Fibroblast of peridontal ligament (primary cell): ENCODE data around the gene MPP4.
A peak's percentile ranks its signal among the peaks of the same experiment; 100 is the strongest.

Experiments
- DNase-seq: peaks from one replicate; pipeline ENCODE4 v3.0.0-alpha.2; 2010; ENCODE audit errors: extremely low read depth

The MPP4 gene

GRCh38 chr2:201698588-201699226 is at the start of gene MPP4:
Gene MPP4 (minus strand): TSS chr2:201698644. CDS start chr2:201693954, 4,690 bp downstream.
- peak; percentile 52 for DNase-seq

GRCh38 chr2:201746551-201746950 is 48.1 kb upstream of the MPP4 start:
- no peak for DNase-seq

DNA sequence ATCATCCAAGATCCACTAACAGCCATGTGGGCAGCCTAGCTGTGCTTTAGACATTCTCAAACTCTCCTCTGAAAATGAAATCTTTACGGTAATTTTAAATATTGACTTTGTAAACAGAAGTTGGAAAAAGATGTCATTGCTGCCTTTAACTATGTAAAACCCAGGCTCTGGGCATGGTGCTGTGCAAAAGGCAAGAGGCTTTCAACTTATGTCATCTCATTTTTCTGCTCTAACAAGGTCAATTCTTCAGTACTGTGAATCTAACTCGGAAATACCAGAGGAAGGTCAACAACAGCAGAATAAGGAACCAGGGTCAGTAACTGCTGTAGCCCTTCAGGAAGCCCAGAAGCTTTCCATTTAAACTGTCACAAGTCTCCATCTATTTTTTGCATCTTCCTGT is 37.0 kb upstream of the MPP4 start:
- no peak for DNase-seq

GRCh38 chr2:201734111-201734510 is 35.7 kb upstream of the MPP4 start:
- DNase-seq: no peak

- DNase-seq: no peak
Measured at GRCh38 chr2:201733544-201733943, 35.1 kb upstream of the MPP4 start.

DNA sequence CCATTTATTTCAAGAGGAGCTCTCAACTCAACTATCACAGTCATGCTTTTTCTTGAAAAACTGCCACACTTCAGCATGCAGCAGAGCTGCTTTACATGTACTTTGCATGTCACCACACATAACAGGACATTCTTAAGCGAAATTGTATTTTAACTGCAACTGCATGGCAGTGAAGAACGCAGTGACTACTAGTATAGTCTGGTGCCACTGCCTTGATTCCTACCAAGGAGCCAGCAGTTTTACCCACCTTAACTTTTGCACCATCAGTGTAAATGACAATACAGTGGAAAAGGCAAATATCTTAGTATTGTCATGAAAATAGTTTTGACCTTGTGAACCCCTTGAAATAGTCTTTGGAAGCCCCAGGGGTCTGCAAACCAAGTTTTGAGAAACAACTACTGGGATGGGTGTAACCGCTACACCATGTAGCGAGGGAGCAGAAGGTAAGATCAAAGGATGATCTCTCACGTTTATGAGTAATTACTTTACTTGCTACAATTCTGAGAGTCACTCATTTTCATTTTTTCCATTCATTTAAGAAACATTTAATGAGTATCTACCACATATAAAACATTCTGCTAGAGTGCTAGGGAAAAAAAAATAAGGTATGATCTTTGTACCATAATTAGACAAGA is 32.3 kb upstream of the MPP4 start:
- DNase-seq: no peak

DNA sequence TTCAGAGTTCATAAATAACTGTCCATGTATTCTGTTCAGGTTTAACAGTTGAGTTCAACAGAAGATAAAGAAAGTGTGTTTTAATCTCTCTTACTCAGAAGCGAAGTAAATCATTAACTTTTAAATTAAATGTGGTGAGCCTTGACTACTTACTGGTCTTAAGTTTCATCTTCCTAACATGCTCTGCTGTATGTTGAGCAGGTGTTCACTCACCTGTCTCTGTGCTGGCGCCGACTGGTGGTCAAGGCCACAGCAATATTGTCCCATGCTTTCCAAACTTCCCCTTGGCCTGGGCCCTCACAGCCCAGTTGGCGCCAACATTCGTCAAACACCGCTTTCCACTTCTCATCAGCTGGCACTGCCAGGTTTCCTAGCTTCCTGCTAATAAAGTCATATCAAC is 17.0 kb upstream of the MPP4 start:
- no peak for DNase-seq

DNA sequence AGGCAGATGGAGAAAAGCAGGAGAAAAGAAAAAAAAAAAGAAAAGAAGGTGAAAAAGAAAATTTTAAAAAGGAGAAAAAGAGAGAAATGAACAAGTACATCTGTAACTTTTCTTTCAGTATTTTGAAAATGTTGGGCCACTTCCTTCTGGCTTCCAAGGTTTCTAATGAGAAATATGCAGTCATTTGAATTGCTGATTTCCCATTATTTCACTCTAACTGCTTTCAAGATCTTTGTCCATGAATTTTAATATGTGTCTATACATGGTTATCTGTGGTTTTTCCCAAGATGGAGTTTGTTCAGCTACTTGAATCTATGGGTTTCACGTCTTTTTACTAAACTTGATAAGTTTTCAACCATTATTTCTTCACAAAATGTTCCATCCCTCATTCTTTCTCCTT is 14.3 kb upstream of the MPP4 start:
- DNase-seq: no peak

DNA sequence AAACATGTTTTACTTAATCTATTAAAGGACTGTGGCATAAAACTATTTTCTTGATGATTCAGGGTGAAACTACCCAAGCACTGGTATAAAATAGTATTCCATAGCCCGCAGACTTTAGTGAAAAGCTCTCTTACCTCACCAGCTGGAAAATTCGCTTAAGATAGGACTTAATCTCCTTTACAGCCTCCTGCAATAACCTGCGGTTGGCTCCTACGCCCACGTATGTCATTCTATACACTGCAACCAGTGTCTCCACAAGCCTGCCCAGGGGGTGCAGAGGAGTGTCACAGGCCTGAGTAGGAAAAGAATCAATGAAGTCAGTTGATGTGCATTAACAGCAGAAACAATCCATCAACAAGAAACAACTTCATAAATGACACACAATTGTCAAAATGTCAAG is 11.3 kb upstream of the MPP4 start:
- no peak for DNase-seq

GRCh38 chr2:201709049-201709448 is 10.6 kb upstream of the MPP4 start:
- DNase-seq: no peak

DNA sequence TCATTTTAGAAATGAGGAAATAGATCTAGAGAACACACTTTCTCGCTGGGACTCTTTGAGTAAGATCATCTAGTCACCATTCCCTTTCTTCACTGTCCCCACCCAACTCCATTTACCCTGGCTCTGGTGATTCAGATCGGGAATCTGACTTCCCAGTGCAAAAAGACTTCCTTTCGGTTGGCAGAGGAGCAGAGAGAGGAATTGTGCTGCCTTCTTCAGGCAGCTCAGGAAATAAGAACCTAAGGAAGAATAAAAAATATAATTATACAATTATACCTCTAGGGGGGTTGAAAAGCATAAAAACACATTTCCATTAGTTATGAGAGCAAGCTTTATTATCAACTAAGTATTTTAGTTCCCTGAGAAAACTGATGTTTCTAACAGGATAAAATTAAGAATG is 9.3 kb upstream of the MPP4 start:
- peak; percentile 83 for DNase-seq

DNA sequence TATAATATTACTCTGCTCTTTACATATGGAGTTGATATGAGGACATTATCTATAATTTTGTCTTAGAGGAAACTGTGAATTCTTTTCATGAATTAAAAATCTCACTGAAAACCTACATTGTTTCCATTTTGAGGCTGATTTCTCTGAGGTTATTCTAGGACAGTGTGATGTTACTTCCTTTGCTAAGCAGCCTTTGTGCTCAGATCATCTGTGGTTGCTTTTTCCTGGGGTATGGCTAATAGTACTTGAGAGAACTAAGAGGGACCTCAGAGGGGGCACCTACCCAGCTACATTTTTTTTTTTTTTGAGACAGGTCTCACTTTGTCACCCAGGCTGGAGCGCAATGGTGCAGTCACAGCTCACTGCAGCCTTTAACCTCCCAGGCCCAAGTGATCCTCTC is 8.7 kb upstream of the MPP4 start:
- DNase-seq: no peak

GRCh38 chr2:201704536-201704935 is 6.1 kb upstream of the MPP4 start:
- no peak for DNase-seq

- no peak for DNase-seq
Measured at GRCh38 chr2:201701646-201702045, 3.2 kb upstream of the MPP4 start.

GRCh38 chr2:201699416-201699815 is 972 bp upstream of the MPP4 start:
- DNase-seq: no peak

- DNase-seq: peak; percentile 83
Measured at GRCh38 chr2:201697899-201698298, 545 bp downstream of the MPP4 start.

DNA sequence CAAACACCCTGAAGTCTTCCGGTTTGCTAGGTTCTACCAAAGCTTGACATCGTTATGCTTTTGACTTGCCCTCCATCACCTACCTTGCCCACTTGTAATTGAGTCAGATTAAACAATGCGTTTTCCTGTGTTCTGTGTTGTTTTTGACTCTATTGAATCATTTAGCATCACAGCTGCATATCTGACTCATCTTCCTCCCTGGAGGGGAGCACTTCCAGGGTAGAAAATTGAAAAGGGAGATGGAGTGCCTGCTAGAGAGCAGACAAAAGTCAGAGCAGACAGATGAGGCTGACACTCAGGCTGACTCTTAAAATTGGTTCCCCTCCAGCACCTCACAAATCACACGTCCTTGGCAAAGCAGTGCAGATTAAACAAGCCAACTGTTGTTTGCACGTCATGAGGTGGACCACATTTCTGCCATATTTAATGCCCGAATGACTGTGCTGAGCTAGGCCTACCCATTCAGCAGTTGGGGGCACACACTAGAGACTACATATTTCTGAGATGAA is 2.2 kb downstream of the MPP4 start:
- peak; percentile 92 for DNase-seq

- DNase-seq: no peak
Measured at GRCh38 chr2:201685156-201685555, 13.3 kb downstream of the MPP4 start.

DNA sequence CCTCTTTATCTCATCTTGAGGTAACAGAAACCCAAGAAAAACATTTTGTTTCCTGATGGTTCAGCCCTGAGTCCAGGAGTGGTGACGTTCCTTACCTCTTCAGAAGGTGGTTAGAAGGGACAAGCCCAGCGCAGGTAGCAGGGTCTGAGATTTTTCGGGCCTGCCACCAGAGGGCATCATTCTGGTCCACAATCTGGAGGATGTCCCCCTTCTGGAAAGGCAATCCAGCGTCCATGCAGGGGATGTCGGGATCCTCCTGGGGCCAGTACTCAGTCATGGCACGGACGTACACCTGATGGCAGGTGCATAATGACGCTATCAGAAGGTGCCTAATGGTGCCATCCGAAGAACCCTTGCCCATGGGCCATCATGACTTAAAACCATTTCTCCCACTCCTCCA is 17.7 kb downstream of the MPP4 start:
- DNase-seq: no peak

DNA sequence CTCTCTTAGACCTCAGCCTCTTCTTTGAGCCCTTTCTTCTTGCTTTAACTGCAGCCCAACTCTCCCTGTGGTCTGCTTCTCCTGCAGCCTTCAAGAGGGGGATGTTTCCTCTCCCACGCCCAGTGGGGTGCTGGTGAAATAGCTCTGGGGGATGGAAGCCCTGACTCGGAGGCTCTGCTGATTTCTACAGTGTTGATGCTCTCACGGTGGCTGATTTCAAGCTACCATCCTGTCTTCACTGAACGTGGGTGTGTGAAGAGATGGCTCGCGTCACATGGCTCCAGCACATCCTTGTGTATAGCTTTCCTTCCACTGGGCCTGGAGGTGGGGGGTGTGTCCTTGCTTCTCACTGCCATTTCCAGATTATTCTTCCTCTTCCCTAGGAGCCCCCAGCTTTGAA is 20.0 kb downstream of the MPP4 start:
- DNase-seq: no peak

- DNase-seq: no peak
Measured at GRCh38 chr2:201675454-201675853, 23.0 kb downstream of the MPP4 start.

GRCh38 chr2:201674794-201675193 is 23.6 kb downstream of the MPP4 start:
- no peak for DNase-seq

- DNase-seq: no peak
Measured at GRCh38 chr2:201674298-201674697, 24.1 kb downstream of the MPP4 start.

DNA sequence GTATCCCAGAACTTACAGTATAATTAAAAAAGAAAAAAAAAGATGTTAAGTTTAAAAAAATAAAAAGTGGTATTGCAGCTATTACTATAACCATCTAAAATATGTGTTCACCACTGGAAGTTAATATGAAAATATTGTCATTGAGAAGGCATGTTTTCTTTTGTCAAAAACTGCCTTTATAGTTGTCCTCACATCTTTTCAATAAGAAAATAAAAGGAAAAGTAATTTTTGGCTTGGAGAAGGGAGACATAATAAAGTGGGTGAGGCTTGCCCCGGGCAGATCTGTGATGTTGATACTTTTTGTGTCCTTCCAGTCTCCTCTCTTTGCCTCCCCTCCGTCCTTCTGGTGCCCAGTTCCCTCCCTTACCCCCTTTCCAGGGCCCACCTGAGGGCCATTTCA is 24.9 kb downstream of the MPP4 start:
- DNase-seq: no peak
